HepG2 (cell line): ENCODE results near the gene PPM1H. TPM values are rescaled to one million over a fixed set of nuclear protein-coding genes. Genes with fewer than 3 reads are reported as not detected.

Experiments used
- CBX5 ChIP-seq: sonication (generic); formaldehyde crosslinking; IDR thresholded peaks from 2 replicates; pipeline ENCODE4 v1.4.0; 2020; ENCODE audit warnings: missing genetic modification reagents, borderline replicate concordance
- CSRNP2 ChIP-seq: sonication (generic); formaldehyde crosslinking; conservative IDR thresholded peaks from 2 replicates; pipeline ENCODE4 v1.8.0; 2022; ENCODE audit warnings: low read depth, missing genetic modification reagents
- E2F5 ChIP-seq: sonication (generic); formaldehyde crosslinking; conservative IDR thresholded peaks from 2 replicates; pipeline ENCODE4 v1.4.0; 2020; ENCODE audit warnings: missing genetic modification reagents
- EP300 ChIP-seq, 3 experiments: sonication (generic) in 1 of 3; formaldehyde crosslinking in 1 of 3; IDR thresholded peaks; 2 replicates each; pipeline versions ENCODE4 v1.5.1 to v1.6.1; 2011 to 2020; ENCODE audit warnings: low read depth in 2 of 3, low read length in 2 of 3, borderline replicate concordance in 1 of 3, improper control_type of control experiment in 1 of 3, mild to moderate bottlenecking in 1 of 3, missing genetic modification reagents in 1 of 3, moderate library complexity in 1 of 3
- HDAC6 ChIP-seq: fragments of 200-600 bp; sonication (generic); IDR thresholded peaks from 2 replicates; pipeline ENCODE4 v1.7.0; 2017; ENCODE audit warnings: mild to moderate bottlenecking, antibody characterized with exemption, low read length, low read depth
- JUN ChIP-seq: sonication (generic); formaldehyde crosslinking; IDR thresholded peaks from 2 replicates; pipeline ENCODE4 v1.4.0; 2020; ENCODE audit warnings: mild to moderate bottlenecking, missing genetic modification reagents
- MAZ ChIP-seq, 2 experiments: sonication (generic) in 1 of 2; formaldehyde crosslinking in 1 of 2; IDR thresholded peaks; 2 replicates each; pipeline versions ENCODE4 v1.5.0 to v1.6.1; 2012 to 2020; ENCODE audit warnings: low read depth in 2 of 2, mild to moderate bottlenecking in 2 of 2, borderline replicate concordance in 1 of 2, improper control_type of control experiment in 1 of 2, low read length in 1 of 2, missing genetic modification reagents in 1 of 2, moderate library complexity in 1 of 2
- MLX ChIP-seq: IDR thresholded peaks from 2 replicates; pipeline ENCODE4 v1.6.1; 2016
- MYC ChIP-seq: sonication (generic); formaldehyde crosslinking; IDR thresholded peaks from 2 replicates; pipeline ENCODE4 v1.9.0; 2021; ENCODE audit warnings: missing genetic modification reagents, borderline replicate concordance
- NCOA2 ChIP-seq: sonication (generic); formaldehyde crosslinking; IDR thresholded peaks from 2 replicates; pipeline ENCODE4 v1.8.0; 2022; ENCODE audit warnings: inconsistent platforms
- NR2F6 ChIP-seq, 2 experiments: IDR thresholded peaks; 2 replicates each; pipeline ENCODE4 v1.6.1; 2016; ENCODE audit warnings: antibody characterized with exemption in 1 of 2, mild to moderate bottlenecking in 1 of 2
- RXRA ChIP-seq: sonication (generic); formaldehyde crosslinking; IDR thresholded peaks from 2 replicates; pipeline ENCODE4 v1.5.1; 2020; ENCODE audit warnings: missing genetic modification reagents
- SP2 ChIP-seq: sonication (generic); formaldehyde crosslinking; IDR thresholded peaks from 2 replicates; pipeline ENCODE4 v1.5.1; 2020; ENCODE audit warnings: mild to moderate bottlenecking, missing genetic modification reagents
- ZC3H4 ChIP-seq: sonication (generic); formaldehyde crosslinking; IDR thresholded peaks from 2 replicates; pipeline ENCODE4 v1.4.0; 2020; ENCODE audit warnings: missing genetic modification reagents, borderline replicate concordance
- polyA plus RNA-seq, 8 experiments: library from polyadenylated mRNA; depleted of rRNA in 3 of 8; stranded (reverse) in 7 of 8; unstranded in 1 of 8; fragments of >200 nt; fragmentation: Illumina TruSeq in 4 of 8; extraction: Trizol in 4 of 8; gene quantifications; 2 replicates each; pipeline versions ENCODE4 v1.2.1 to v1.2.3, GENCODE V29; 2011 to 2016; ENCODE audit warnings: low read depth in 4 of 8, missing spikeins in 1 of 8, mixed read lengths in 1 of 8; ENCODE audit not compliant: insufficient read depth in 1 of 8
- total RNA-seq, 5 experiments: library from RNA; depleted of rRNA; stranded (reverse); fragments of >200 nt; fragmentation: Illumina TruSeq; extraction: Trizol; gene quantifications; 2 replicates each; pipeline ENCODE4 v1.2.3, GENCODE V29; 2016; ENCODE audit warnings: low read depth in 1 of 5
- TF ChIP-seq, protein P1 (sequence below): IDR thresholded peaks from 2 replicates; pipeline ENCODE4 v1.4.0; 2020; ENCODE audit warnings: mild to moderate bottlenecking, missing genetic modification reagents
- TF ChIP-seq, protein P2 (sequence below): sonication (generic); formaldehyde crosslinking; IDR thresholded peaks from 2 replicates; pipeline ENCODE4 v1.4.0; 2020; ENCODE audit warnings: mild to moderate bottlenecking, missing genetic modification reagents, borderline replicate concordance

Gene PPM1H
- total and polyA plus RNA-seq, 2 of the 13 experiments (the other 11 are each of a cell fraction or from before 2014, with no cell fraction given), result 29.1 to 38.1 TPM

DNA sequence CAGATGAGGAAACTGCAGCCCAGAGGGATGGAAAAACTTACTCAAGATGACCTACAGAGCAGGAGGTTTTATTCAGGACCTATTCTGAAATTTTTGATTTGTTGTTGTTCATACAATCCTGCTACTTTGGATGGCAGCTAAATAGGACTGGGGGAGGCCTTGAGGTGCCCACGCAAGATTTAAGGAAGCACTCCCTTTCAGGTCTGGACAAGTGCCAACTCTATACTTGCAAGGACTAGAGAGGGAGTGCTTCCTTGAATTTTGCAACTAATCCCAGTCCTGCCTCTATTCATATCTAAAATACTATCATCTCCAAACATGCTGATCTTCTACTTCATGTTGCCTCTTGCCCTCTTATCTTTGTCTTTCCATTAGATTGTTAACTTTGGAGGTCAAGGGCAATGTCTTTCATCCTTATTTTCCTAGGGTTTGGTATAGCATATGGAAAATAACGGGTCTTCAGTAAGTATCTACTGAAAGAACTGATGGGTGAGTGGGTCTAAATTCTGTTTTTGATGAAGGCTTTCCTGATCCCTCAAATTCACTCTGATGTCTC lies 28.6 kb upstream of the PPM1H start (continued):
- no peak for TF ChIP-seq CBX5
- TF ChIP-seq RXRA (CRISPR knock-in tag), result no peak
- TF ChIP-seq CSRNP2, result no peak
- no peak for TF ChIP-seq SP2
- no peak for TF ChIP-seq MLX (CRISPR knock-in tag)
- TF ChIP-seq MAZ (IDR thresholded peaks at IDR 0.05; ENCODE audit: borderline replicate concordance, low read depth, low read length), result no peak
- TF ChIP-seq MAZ (CRISPR knock-in tag; IDR thresholded peaks at IDR 0.05; ENCODE audit: low read depth), result no peak
- no peak for TF ChIP-seq MYC (CRISPR knock-in tag)
- TF ChIP-seq JUN (CRISPR knock-in tag), result no peak
- TF ChIP-seq NCOA2, result peak; percentile 69
- peak in 1 of 2 experiments; percentile 49; a peak in 1 of 4 replicates for TF ChIP-seq EP300 (IDR thresholded peaks at IDR 0.05; ENCODE audit: low read depth in 2 of 2, low read length in 2 of 2)
- TF ChIP-seq EP300 (CRISPR knock-in tag; IDR thresholded peaks at IDR 0.05; ENCODE audit: borderline replicate concordance), result no peak
- peak; percentile 70 for TF ChIP-seq NR2F6 (IDR thresholded peaks at IDR 0.05)
- peak; percentile 45; the same call in 1 of the 2 replicates for TF ChIP-seq NR2F6 (CRISPR knock-in tag; IDR thresholded peaks at IDR 0.05)
- TF ChIP-seq, protein P1, sequence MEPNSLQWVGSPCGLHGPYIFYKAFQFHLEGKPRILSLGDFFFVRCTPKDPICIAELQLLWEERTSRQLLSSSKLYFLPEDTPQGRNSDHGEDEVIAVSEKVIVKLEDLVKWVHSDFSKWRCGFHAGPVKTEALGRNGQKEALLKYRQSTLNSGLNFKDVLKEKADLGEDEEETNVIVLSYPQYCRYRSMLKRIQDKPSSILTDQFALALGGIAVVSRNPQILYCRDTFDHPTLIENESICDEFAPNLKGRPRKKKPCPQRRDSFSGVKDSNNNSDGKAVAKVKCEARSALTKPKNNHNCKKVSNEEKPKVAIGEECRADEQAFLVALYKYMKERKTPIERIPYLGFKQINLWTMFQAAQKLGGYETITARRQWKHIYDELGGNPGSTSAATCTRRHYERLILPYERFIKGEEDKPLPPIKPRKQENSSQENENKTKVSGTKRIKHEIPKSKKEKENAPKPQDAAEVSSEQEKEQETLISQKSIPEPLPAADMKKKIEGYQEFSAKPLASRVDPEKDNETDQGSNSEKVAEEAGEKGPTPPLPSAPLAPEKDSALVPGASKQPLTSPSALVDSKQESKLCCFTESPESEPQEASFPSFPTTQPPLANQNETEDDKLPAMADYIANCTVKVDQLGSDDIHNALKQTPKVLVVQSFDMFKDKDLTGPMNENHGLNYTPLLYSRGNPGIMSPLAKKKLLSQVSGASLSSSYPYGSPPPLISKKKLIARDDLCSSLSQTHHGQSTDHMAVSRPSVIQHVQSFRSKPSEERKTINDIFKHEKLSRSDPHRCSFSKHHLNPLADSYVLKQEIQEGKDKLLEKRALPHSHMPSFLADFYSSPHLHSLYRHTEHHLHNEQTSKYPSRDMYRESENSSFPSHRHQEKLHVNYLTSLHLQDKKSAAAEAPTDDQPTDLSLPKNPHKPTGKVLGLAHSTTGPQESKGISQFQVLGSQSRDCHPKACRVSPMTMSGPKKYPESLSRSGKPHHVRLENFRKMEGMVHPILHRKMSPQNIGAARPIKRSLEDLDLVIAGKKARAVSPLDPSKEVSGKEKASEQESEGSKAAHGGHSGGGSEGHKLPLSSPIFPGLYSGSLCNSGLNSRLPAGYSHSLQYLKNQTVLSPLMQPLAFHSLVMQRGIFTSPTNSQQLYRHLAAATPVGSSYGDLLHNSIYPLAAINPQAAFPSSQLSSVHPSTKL (CRISPR knock-in tag), result peak; percentile 58; the same call in 1 of the 2 replicates
- TF ChIP-seq, protein P2, sequence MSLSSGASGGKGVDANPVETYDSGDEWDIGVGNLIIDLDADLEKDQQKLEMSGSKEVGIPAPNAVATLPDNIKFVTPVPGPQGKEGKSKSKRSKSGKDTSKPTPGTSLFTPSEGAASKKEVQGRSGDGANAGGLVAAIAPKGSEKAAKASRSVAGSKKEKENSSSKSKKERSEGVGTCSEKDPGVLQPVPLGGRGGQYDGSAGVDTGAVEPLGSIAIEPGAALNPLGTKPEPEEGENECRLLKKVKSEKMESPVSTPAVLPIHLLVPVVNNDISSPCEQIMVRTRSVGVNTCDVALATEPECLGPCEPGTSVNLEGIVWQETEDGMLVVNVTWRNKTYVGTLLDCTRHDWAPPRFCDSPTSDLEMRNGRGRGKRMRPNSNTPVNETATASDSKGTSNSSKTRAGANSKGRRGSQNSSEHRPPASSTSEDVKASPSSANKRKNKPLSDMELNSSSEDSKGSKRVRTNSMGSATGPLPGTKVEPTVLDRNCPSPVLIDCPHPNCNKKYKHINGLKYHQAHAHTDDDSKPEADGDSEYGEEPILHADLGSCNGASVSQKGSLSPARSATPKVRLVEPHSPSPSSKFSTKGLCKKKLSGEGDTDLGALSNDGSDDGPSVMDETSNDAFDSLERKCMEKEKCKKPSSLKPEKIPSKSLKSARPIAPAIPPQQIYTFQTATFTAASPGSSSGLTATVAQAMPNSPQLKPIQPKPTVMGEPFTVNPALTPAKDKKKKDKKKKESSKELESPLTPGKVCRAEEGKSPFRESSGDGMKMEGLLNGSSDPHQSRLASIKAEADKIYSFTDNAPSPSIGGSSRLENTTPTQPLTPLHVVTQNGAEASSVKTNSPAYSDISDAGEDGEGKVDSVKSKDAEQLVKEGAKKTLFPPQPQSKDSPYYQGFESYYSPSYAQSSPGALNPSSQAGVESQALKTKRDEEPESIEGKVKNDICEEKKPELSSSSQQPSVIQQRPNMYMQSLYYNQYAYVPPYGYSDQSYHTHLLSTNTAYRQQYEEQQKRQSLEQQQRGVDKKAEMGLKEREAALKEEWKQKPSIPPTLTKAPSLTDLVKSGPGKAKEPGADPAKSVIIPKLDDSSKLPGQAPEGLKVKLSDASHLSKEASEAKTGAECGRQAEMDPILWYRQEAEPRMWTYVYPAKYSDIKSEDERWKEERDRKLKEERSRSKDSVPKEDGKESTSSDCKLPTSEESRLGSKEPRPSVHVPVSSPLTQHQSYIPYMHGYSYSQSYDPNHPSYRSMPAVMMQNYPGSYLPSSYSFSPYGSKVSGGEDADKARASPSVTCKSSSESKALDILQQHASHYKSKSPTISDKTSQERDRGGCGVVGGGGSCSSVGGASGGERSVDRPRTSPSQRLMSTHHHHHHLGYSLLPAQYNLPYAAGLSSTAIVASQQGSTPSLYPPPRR (CRISPR knock-in tag), result peak; percentile 26; the same call in 1 of the 2 replicates
- no peak for TF ChIP-seq ZC3H4 (CRISPR knock-in tag)
- TF ChIP-seq HDAC6, result no peak
- no peak for TF ChIP-seq E2F5 (CRISPR knock-in tag)
